NCI-H2081 (cell line): ENCODE data around the gene DNM2.
A peak's percentile ranks its signal among the peaks of the same experiment; 100 is the strongest.

Experiments
- DNase-seq, 2 experiments: peaks; one replicate each; lab custom pipeline; 2025; lab: John Stamatoyannopoulos, UW

The DNM2 gene

GRCh38 chr19:10773969-10774368 is 56.1 kb downstream of the DNM2 start:
- DNase-seq = no peak

- no peak for DNase-seq
Measured at GRCh38 chr19:10774893-10775292, 57.0 kb downstream of the DNM2 start.

- no peak for DNase-seq
Measured at GRCh38 chr19:10776900-10777650, 59.2 kb downstream of the DNM2 start.

GRCh38 chr19:10780368-10780767 is 62.5 kb downstream of the DNM2 start:
- no peak for DNase-seq

- DNase-seq = no peak
Measured at GRCh38 chr19:10782795-10783194, 64.9 kb downstream of the DNM2 start.

- no peak for DNase-seq
Measured at GRCh38 chr19:10784257-10784656, 66.4 kb downstream of the DNM2 start.

- no peak for DNase-seq
Measured at GRCh38 chr19:10788146-10788545, 70.3 kb downstream of the DNM2 start.

GRCh38 chr19:10789866-10790265 is 72.0 kb downstream of the DNM2 start:
- no peak for DNase-seq

GRCh38 chr19:10796653-10797052 is 78.8 kb downstream of the DNM2 start:
- no peak for DNase-seq

GRCh38 chr19:10797078-10797477 is 79.2 kb downstream of the DNM2 start:
- DNase-seq = no peak

GRCh38 chr19:10797541-10798256 is 79.8 kb downstream of the DNM2 start:
- DNase-seq = no peak

- DNase-seq = no peak
Measured at GRCh38 chr19:10800488-10800887, 82.6 kb downstream of the DNM2 start.

GRCh38 chr19:10802479-10802878 is 84.6 kb downstream of the DNM2 start:
- DNase-seq = no peak

- no peak for DNase-seq
Measured at GRCh38 chr19:10803252-10803651, 85.4 kb downstream of the DNM2 start.

GRCh38 chr19:10805065-10805757 is 87.3 kb downstream of the DNM2 start:
- no peak for DNase-seq

GRCh38 chr19:10805758-10806247 is 87.9 kb downstream of the DNM2 start:
- DNase-seq = no peak

GRCh38 chr19:10808937-10809649 is 91.2 kb downstream of the DNM2 start:
- DNase-seq = peak in 1 of 2 experiments; percentile 7

- no peak for DNase-seq
Measured at GRCh38 chr19:10809651-10810285, 91.9 kb downstream of the DNM2 start.

GRCh38 chr19:10811391-10812111 is 93.7 kb downstream of the DNM2 start:
- no peak for DNase-seq

GRCh38 chr19:10812196-10812595 is 94.3 kb downstream of the DNM2 start:
- DNase-seq = no peak

GRCh38 chr19:10812902-10813404 is 95.1 kb downstream of the DNM2 start:
- no peak for DNase-seq
